HepG2 (cell line): ENCODE measurements around the gene SMYD5. TPM values are rescaled to one million over a fixed set of nuclear protein-coding genes. Genes with fewer than 3 reads are reported as not detected.

Source experiments
- ATAC-seq: fragments of 200-7000 bp; cut with Tn5 transposase; 3 replicates; pipeline ENCODE4 v1.9.1; 2020; ENCODE audit warnings: mild to moderate bottlenecking, moderate library complexity
- BruUV-seq: library from RNA; stranded (reverse); fragments of 400-500 nt; replicated peaks from 2 replicates; lab custom pipeline; 2021; lab: Mats Ljungman, UMichigan
- CTCF ChIA-PET: fragments of 300-600 bp; formaldehyde crosslinking; extraction: SDS; loops from one replicate; lab custom pipeline; 2021; ENCODE audit warnings: low total read pairs, inconsistent platforms, low intra/inter-chr PET ratio; lab: Yijun Ruan, JAX
- POLR2A ChIA-PET: fragments of 350-600 bp; sonication (Branson Sonifier 250); formaldehyde crosslinking; loops from one replicate; lab custom pipeline; 2020; ENCODE audit warnings: antibody characterized with exemption, inconsistent platforms; lab: Yijun Ruan, JAX
- DNase-seq: peaks from one replicate; pipeline ENCODE4 v3.0.0-alpha.2; 2015; ENCODE audit warnings: low spot score
- FAIRE-seq: peaks from 3 replicates; lab custom pipeline; 2011; peaks lifted over from hg19 to GRCh38; lab: Jason Lieb, UNC
- H2AFZ ChIP-seq: one replicate; pipeline ENCODE4 v1.6.1; 2011; ENCODE audit warnings: low read length, inconsistent platforms
- H3K27ac ChIP-seq: fragments of 300-600 bp; 3 replicates; pipeline ENCODE4 v1.8.0; 2011; ENCODE audit warnings: mixed run types, mild to moderate bottlenecking, mixed read lengths, low read length, inconsistent platforms; ENCODE audit not compliant: insufficient read depth; ENCODE audit errors: extremely low read length
- H3K27me3 ChIP-seq, 2 experiments: fragments of 200-600 bp in 1 of 2; 2 replicates in 1 of 2; 3 replicates in 1 of 2; pipeline versions ENCODE4 v1.6.0 to v1.8.0; 2011; ENCODE audit warnings: low read length in 2 of 2, mild to moderate bottlenecking in 2 of 2, moderate library complexity in 2 of 2, inconsistent platforms in 1 of 2; ENCODE audit not compliant: insufficient read depth in 2 of 2, control insufficient read depth in 1 of 2
- H3K36me3 ChIP-seq, 2 experiments: fragments of 200-600 bp in 1 of 2; replicated peaks in 1 of 2; 2 replicates in 1 of 2; 3 replicates in 1 of 2; pipeline versions ENCODE4 v1.5.1 to v1.8.0; 2011; ENCODE audit warnings: low read length in 2 of 2, inconsistent platforms in 1 of 2; ENCODE audit not compliant: insufficient read depth in 2 of 2, control insufficient read depth in 1 of 2
- H3K4me1 ChIP-seq: 2 replicates; pipeline ENCODE4 v1.5.1; 2012; ENCODE audit warnings: low read length, inconsistent platforms; ENCODE audit not compliant: insufficient read depth
- H3K4me2 ChIP-seq: 2 replicates; pipeline ENCODE4 v1.6.0; 2011; ENCODE audit warnings: low read depth, low read length, inconsistent platforms
- H3K4me3 ChIP-seq, 3 experiments: fragments of 200-600 bp in 1 of 3; sonication (generic), shearing (Covaris generic) in 1 of 3; replicated peaks in 1 of 3; 2 replicates each; pipeline ENCODE4 v1.5.1; 2011 to 2016; ENCODE audit warnings: low read length in 3 of 3, inconsistent platforms in 2 of 3, low read depth in 2 of 3, mild to moderate bottlenecking in 2 of 3, control low read depth in 1 of 3, mixed read lengths in 1 of 3; ENCODE audit not compliant: insufficient read depth in 1 of 3
- H3K79me2 ChIP-seq: one replicate; pipeline ENCODE4 v1.6.1; 2011; ENCODE audit warnings: low read length, inconsistent platforms; ENCODE audit not compliant: insufficient read depth
- H3K9ac ChIP-seq: 2 replicates; pipeline ENCODE4 v1.6.0; 2011; ENCODE audit warnings: mild to moderate bottlenecking, low read depth, low read length, inconsistent platforms; ENCODE audit not compliant: insufficient read depth
- H3K9me3 ChIP-seq: 2 replicates; pipeline ENCODE4 v1.5.1; 2012; ENCODE audit warnings: mild to moderate bottlenecking, low read length
- H4K20me1 ChIP-seq: 2 replicates; pipeline ENCODE4 v1.6.0; 2011; ENCODE audit warnings: inconsistent platforms, mild to moderate bottlenecking, low read length, moderate library complexity; ENCODE audit not compliant: insufficient read depth
- ADNP ChIP-seq: sonication (generic); formaldehyde crosslinking; IDR thresholded peaks from 2 replicates; pipeline ENCODE4 v1.4.0; 2020; ENCODE audit warnings: missing genetic modification reagents
- AKAP8 ChIP-seq: sonication (generic); formaldehyde crosslinking; IDR thresholded peaks from 2 replicates; pipeline ENCODE4 v1.5.1; 2020; ENCODE audit warnings: mild to moderate bottlenecking, missing genetic modification reagents
- CEBPB ChIP-seq: IDR thresholded peaks from 2 replicates; pipeline ENCODE4 v1.6.1; 2011; ENCODE audit warnings: low read depth, low read length, improper control_type of control experiment, borderline replicate concordance
- POLR2G ChIP-seq: fragments of 200-400 bp; formaldehyde crosslinking; IDR thresholded peaks from 2 replicates; pipeline ENCODE4 v1.6.1; 2018; ENCODE audit warnings: mild to moderate bottlenecking, low read depth, low read length, moderate library complexity
- ZBTB42 ChIP-seq: sonication (generic); formaldehyde crosslinking; IDR thresholded peaks from 2 replicates; pipeline ENCODE4 v1.5.0; 2020; ENCODE audit warnings: mild to moderate bottlenecking, missing genetic modification reagents
- ZNF776 ChIP-seq: sonication (generic); formaldehyde crosslinking; IDR thresholded peaks from 2 replicates; pipeline ENCODE4 v1.4.0; 2020; ENCODE audit warnings: mild to moderate bottlenecking, missing genetic modification reagents
- WGBS: methylation state at CpG from one replicate; pipeline ENCODE4 v1.1.6; 2017; ENCODE audit warnings: low lambda C conversion rate; 5-methylcytosine and 5-hydroxymethylcytosine counted together
- in situ Hi-C: cut with HindIII; loops from 2 replicates; pipeline ENCODE4 v1.10.0; 2017; ENCODE audit warnings: low pct_unique_long_range_greater_than_20kb; ENCODE audit not compliant: extremely low pct_ligation_motif_present
- intact Hi-C: fragments of 100-400 bp; cut with micrococcal nuclease; formaldehyde crosslinking; loops from one replicate; pipeline ENCODE4 v1.10.0; 2022; ENCODE audit not compliant: unreplicated experiment
- polyA plus RNA-seq, 8 experiments: library from polyadenylated mRNA; depleted of rRNA in 3 of 8; stranded (reverse) in 7 of 8; unstranded in 1 of 8; fragments of >200 nt; fragmentation: Illumina TruSeq in 4 of 8; extraction: Trizol in 4 of 8; gene quantifications; 2 replicates each; pipeline versions ENCODE4 v1.2.1 to v1.2.3, GENCODE V29; 2011 to 2016; ENCODE audit warnings: low read depth in 4 of 8, missing spikeins in 1 of 8, mixed read lengths in 1 of 8; ENCODE audit not compliant: insufficient read depth in 1 of 8
- total RNA-seq, 5 experiments: library from RNA; depleted of rRNA; stranded (reverse); fragments of >200 nt; fragmentation: Illumina TruSeq; extraction: Trizol; gene quantifications; 2 replicates each; pipeline ENCODE4 v1.2.3, GENCODE V29; 2016; ENCODE audit warnings: low read depth in 1 of 5
- TF ChIP-seq, protein P1 (sequence below): sonication (generic); formaldehyde crosslinking; IDR thresholded peaks from 2 replicates; pipeline ENCODE4 v1.4.0; 2020; ENCODE audit warnings: mild to moderate bottlenecking, missing genetic modification reagents, borderline replicate concordance

Gene SMYD5
- total and polyA plus RNA-seq, 2 of the 13 experiments (the other 11 are each of a cell fraction or from before 2014, with no cell fraction given) = 55.8 to 70.4 TPM

GRCh38 chr2:73255907-73256617 lies 42.0 kb downstream of the SMYD5 start:
- peaks cover 13% of the 10 kb centered on the region for H3K4me1 ChIP-seq
- H4K20me1 ChIP-seq = no peaks in the 10 kb centered on the region
- POLR2A ChIA-PET = no interaction called here
- CTCF ChIA-PET = no interaction called here
- no peak overlapping the region for H3K4me3 ChIP-seq
- H2AFZ ChIP-seq = no peak overlapping the region
- TF ChIP-seq ZNF776 (CRISPR knock-in tag) (no peak), POLR2G (peak; percentile 43)
- intact Hi-C loops (no loop called here), in situ Hi-C loops (no loop called here)
- no peak overlapping the region for H3K4me2 ChIP-seq
- ATAC-seq (peak; percentile 8), DNase-seq (no peak), FAIRE-seq (no peak)
- H3K36me3 ChIP-seq = peaks cover 16 to 38% of the 10 kb centered on the region in 2 experiments
- no peaks in the 10 kb centered on the region for H3K79me2 ChIP-seq
- H3K27ac ChIP-seq = no peak overlapping the region
- no peaks in the 10 kb centered on the region for H3K9me3 ChIP-seq
- WGBS = 58% methylated on average over 5 of the region's 5 CpGs
- no peaks in the 10 kb centered on the region for H3K27me3 ChIP-seq
- H3K9ac ChIP-seq = no peak overlapping the region
- TSS peak; percentile 35 for BruUV-seq

DNA sequence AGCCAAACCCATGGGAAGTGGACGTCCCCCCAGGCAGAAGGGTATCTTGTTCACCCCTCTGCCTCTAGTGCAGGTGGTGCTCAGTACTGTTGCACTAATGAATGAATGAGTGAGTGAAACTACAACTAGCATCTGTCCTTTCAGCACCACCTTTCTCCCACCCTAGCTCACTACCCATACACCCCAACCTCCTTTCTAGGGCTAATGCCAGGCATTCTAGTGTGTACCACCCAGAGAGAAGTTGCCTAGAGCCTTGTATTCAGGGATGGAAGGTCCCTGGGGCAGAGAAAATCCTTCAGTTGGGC lies 42.5 kb downstream of the SMYD5 start:
- WGBS = no CpG with 5 or more reads among the region's 1 CpG
- ChIA-PET CTCF (no interaction called here), POLR2A (interaction anchor here (0.6 to 1.6 kb wide), 4 partner anchors 9 to 31 kb away, joined by 3 to 8 read pairs (median 4); partner anchors contain the start of genes CCT7 and PRADC1)
- H3K36me3 ChIP-seq = peaks cover 12 to 36% of the 10 kb centered on the region in 2 experiments
- H3K9me3 ChIP-seq = no peaks in the 10 kb centered on the region
- H3K79me2 ChIP-seq = no peaks in the 10 kb centered on the region
- peak; percentile 10; the same call in 2 of the 3 replicates for ATAC-seq
- H2AFZ ChIP-seq = no peak overlapping the region
- peaks cover 18% of the 10 kb centered on the region for H3K4me1 ChIP-seq
- H3K4me2 ChIP-seq = no peak overlapping the region
- in situ Hi-C loops = no loop called here
- no peak overlapping the region for H3K4me3 ChIP-seq
- no peaks in the 10 kb centered on the region for H3K27me3 ChIP-seq
- no peak for DNase-seq
- no peak for FAIRE-seq
- no TSS peak for BruUV-seq
- TF ChIP-seq CEBPB (no peak), AKAP8 (CRISPR knock-in tag) (0 out of 2 replicates have a peak, but pooled peaks have one; percentile 68), ADNP (no peak), ZBTB42 (CRISPR knock-in tag) (no peak)
- TF ChIP-seq, protein P1, sequence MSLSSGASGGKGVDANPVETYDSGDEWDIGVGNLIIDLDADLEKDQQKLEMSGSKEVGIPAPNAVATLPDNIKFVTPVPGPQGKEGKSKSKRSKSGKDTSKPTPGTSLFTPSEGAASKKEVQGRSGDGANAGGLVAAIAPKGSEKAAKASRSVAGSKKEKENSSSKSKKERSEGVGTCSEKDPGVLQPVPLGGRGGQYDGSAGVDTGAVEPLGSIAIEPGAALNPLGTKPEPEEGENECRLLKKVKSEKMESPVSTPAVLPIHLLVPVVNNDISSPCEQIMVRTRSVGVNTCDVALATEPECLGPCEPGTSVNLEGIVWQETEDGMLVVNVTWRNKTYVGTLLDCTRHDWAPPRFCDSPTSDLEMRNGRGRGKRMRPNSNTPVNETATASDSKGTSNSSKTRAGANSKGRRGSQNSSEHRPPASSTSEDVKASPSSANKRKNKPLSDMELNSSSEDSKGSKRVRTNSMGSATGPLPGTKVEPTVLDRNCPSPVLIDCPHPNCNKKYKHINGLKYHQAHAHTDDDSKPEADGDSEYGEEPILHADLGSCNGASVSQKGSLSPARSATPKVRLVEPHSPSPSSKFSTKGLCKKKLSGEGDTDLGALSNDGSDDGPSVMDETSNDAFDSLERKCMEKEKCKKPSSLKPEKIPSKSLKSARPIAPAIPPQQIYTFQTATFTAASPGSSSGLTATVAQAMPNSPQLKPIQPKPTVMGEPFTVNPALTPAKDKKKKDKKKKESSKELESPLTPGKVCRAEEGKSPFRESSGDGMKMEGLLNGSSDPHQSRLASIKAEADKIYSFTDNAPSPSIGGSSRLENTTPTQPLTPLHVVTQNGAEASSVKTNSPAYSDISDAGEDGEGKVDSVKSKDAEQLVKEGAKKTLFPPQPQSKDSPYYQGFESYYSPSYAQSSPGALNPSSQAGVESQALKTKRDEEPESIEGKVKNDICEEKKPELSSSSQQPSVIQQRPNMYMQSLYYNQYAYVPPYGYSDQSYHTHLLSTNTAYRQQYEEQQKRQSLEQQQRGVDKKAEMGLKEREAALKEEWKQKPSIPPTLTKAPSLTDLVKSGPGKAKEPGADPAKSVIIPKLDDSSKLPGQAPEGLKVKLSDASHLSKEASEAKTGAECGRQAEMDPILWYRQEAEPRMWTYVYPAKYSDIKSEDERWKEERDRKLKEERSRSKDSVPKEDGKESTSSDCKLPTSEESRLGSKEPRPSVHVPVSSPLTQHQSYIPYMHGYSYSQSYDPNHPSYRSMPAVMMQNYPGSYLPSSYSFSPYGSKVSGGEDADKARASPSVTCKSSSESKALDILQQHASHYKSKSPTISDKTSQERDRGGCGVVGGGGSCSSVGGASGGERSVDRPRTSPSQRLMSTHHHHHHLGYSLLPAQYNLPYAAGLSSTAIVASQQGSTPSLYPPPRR (CRISPR knock-in tag) = no peak
- H3K27ac ChIP-seq = no peak overlapping the region
- intact Hi-C loops = no loop called here
- H3K9ac ChIP-seq = no peak overlapping the region
- no peaks in the 10 kb centered on the region for H4K20me1 ChIP-seq
